Osteoblast (primary cell): ENCODE measurements around the gene PLCH2. TPM values are rescaled to one million over a fixed set of nuclear protein-coding genes. Genes with fewer than 3 reads are reported as not detected.

Experiments
- DNase-seq: peaks from one replicate; pipeline ENCODE4 v3.0.0; 2011; ENCODE audit warnings: low spot score, mixed read lengths; ENCODE audit not compliant: insufficient read length; ENCODE audit errors: missing footprints
- H2AFZ ChIP-seq: 2 replicates; pipeline ENCODE4 v1.6.0; 2011; ENCODE audit warnings: mild to moderate bottlenecking, low read length
- H3K27ac ChIP-seq: 2 replicates; pipeline ENCODE4 v1.5.1; 2011; ENCODE audit warnings: mild to moderate bottlenecking, low read depth, low read length, moderate library complexity
- H3K27me3 ChIP-seq: 2 replicates; pipeline ENCODE4 v1.6.0; 2012; ENCODE audit warnings: mild to moderate bottlenecking, control low read depth, inconsistent platforms, low read length, moderate library complexity; ENCODE audit not compliant: insufficient read depth
- H3K36me3 ChIP-seq: 2 replicates; pipeline ENCODE4 v1.5.1; 2011; ENCODE audit warnings: mild to moderate bottlenecking, low read length, control low read depth, moderate library complexity; ENCODE audit not compliant: insufficient read depth
- H3K4me1 ChIP-seq: 2 replicates; pipeline ENCODE4 v1.5.1; 2011; ENCODE audit warnings: mild to moderate bottlenecking, low read length, control low read depth, moderate library complexity; ENCODE audit not compliant: insufficient read depth
- H3K4me2 ChIP-seq: 2 replicates; pipeline ENCODE4 v1.6.0; 2011; ENCODE audit warnings: mild to moderate bottlenecking, low read length; ENCODE audit not compliant: insufficient read depth
- H3K4me3 ChIP-seq: fragments of 200-600 bp; sonication (generic); 3 replicates; pipeline ENCODE4 v1.5.1; 2012; ENCODE audit warnings: mild to moderate bottlenecking, low read length, inconsistent platforms; ENCODE audit not compliant: insufficient read depth
- H3K79me2 ChIP-seq: 2 replicates; pipeline ENCODE4 v1.6.0; 2012; ENCODE audit warnings: mild to moderate bottlenecking, low read length, control low read depth, inconsistent platforms; ENCODE audit not compliant: insufficient read depth
- H3K9me3 ChIP-seq: 2 replicates; pipeline ENCODE4 v1.5.1; 2011; ENCODE audit warnings: low read depth, low read length, control low read depth
- H4K20me1 ChIP-seq: 2 replicates; pipeline ENCODE4 v1.6.0; 2012; ENCODE audit warnings: mild to moderate bottlenecking, low read length, control low read depth; ENCODE audit not compliant: insufficient read depth
- CTCF ChIP-seq: IDR thresholded peaks from 2 replicates; pipeline ENCODE4 v1.5.1; 2011; ENCODE audit warnings: mild to moderate bottlenecking, low read depth, low read length, moderate library complexity; ENCODE audit errors: extremely low read depth
- total RNA-seq: library from RNA; depleted of rRNA; stranded (reverse); fragments of >200 nt; gene quantifications from 2 replicates; pipeline ENCODE4 v1.2.3, GENCODE V29; 2012

PLCH2 gene
- total RNA-seq, 1 donor: under 0.01 TPM

GRCh38 chr1:2506901-2507565 lies 30.9 kb downstream of the PLCH2 start:
- Histone ChIP-seq H2AFZ (no peak overlapping the region), H3K27ac (no peak overlapping the region), H4K20me1 (peaks cover 5% of the 10 kb centered on the region), H3K27me3 (peaks cover 28% of the 10 kb centered on the region), H3K36me3 (peaks cover 18% of the 10 kb centered on the region), H3K79me2 (no peaks in the 10 kb centered on the region), H3K9me3 (no peaks in the 10 kb centered on the region), H3K4me1 (no peaks in the 10 kb centered on the region), H3K4me3 (no peak overlapping the region), H3K4me2 (no peak overlapping the region)
- no peak for TF ChIP-seq CTCF
- DNase-seq: peak; percentile 93

DNA sequence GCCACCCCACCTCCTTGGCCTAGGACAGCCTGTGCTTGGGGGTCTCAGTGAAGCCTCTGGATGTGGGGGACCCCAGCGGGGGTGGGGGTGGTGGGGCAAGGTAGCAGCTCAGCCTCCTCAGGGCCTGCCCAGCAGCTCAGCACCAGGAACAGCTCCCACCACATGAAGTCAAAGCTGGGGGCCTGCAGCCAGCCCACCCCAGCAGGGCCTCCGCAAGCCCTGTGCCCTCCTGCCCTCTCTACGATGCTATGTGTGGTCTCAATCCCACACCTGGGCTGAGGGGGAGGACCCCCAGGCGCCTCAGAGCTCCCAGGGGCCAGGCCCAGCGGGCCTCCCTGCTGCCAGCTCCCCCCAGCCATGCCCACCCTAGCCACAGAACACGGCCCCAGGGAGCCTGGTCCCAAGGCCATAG lies 31.7 kb downstream of the PLCH2 start:
- peaks cover 19% of the 10 kb centered on the region for H3K36me3 ChIP-seq
- DNase-seq: peak; percentile 88
- no peaks in the 10 kb centered on the region for H3K9me3 ChIP-seq
- H3K4me1 ChIP-seq: no peaks in the 10 kb centered on the region
- H3K79me2 ChIP-seq: no peaks in the 10 kb centered on the region
- H3K27me3 ChIP-seq: peaks cover 27% of the 10 kb centered on the region
- no peak overlapping the region for H3K27ac ChIP-seq
- H3K4me3 ChIP-seq: no peak overlapping the region
- no peak for TF ChIP-seq CTCF
- peaks cover 5% of the 10 kb centered on the region for H4K20me1 ChIP-seq
- H3K4me2 ChIP-seq: no peak overlapping the region
- H2AFZ ChIP-seq: no peak overlapping the region

- H2AFZ ChIP-seq: no peak overlapping the region
These were observed 32.1 kb downstream of the PLCH2 start for GRCh38 chr1:2508180-2508579.

More at GRCh38 chr1:2508180-2508579, 32.1 kb downstream of the PLCH2 start:
- no peak for DNase-seq
- H4K20me1 ChIP-seq: peaks cover 5% of the 10 kb centered on the region
- no peak overlapping the region for H3K4me3 ChIP-seq
- H3K79me2 ChIP-seq: no peaks in the 10 kb centered on the region
- peaks cover 23% of the 10 kb centered on the region for H3K27me3 ChIP-seq
- H3K9me3 ChIP-seq: no peaks in the 10 kb centered on the region
- no peak for TF ChIP-seq CTCF
- H3K4me1 ChIP-seq: no peaks in the 10 kb centered on the region
- H3K36me3 ChIP-seq: peaks cover 23% of the 10 kb centered on the region
- H3K4me2 ChIP-seq: no peak overlapping the region
- no peak overlapping the region for H3K27ac ChIP-seq
